B cell (primary cell): Measurements from ENCODE around the gene IL15. TPM values are rescaled to one million over a fixed set of nuclear protein-coding genes. Genes with fewer than 3 reads are reported as not detected.
A peak's percentile ranks its signal among the peaks of the same experiment; 100 is the strongest.
"Not testable (repeated sequence)": the region's sequence is repeated elsewhere in the genome, so short reads cannot be mapped to it uniquely, and the experiment has no call there.

ENCODE experiments used
- ATAC-seq: fragments of 200-7000 bp; cut with Tn5 transposase; one replicate; pipeline ENCODE4 v1.10.0; 2021; ENCODE audit warnings: low read depth, mild to moderate bottlenecking, moderate number of reproducible peaks, moderate library complexity
- CTCF ChIA-PET: fragments of 350-600 bp; sonication (Branson Sonifier 250); formaldehyde crosslinking; loops from one replicate; lab custom pipeline; 2021; ENCODE audit warnings: antibody characterized with exemption, inconsistent platforms; lab: Charles Lee
- POLR2A ChIA-PET: fragments of 350-600 bp; sonication (Branson Sonifier 250); formaldehyde crosslinking; loops from one replicate; lab custom pipeline; 2021; ENCODE audit warnings: antibody characterized with exemption; lab: Charles Lee
- DNase-seq: peaks from one replicate; pipeline ENCODE4 v3.0.0; 2013
- H2AFZ ChIP-seq: 2 replicates; pipeline ENCODE4 v1.6.1; 2012; ENCODE audit warnings: mild to moderate bottlenecking, low read depth, low read length; ENCODE audit not compliant: insufficient read depth, poor library complexity, severe bottlenecking
- H3K27ac ChIP-seq, 2 donors: 1 replicate in 1 of 2; 2 replicates in 1 of 2; pipeline ENCODE4 v1.5.1; 2012 to 2013; ENCODE audit warnings: low read length in 2 of 2, mild to moderate bottlenecking in 2 of 2, moderate library complexity in 1 of 2
- H3K27me3 ChIP-seq, 4 experiments: fragments of 200-600 bp in 1 of 4; sonication (generic) in 1 of 4; replicated peaks in 1 of 4; 1 replicate in 2 of 4; 2 replicates in 2 of 4; pipeline versions ENCODE4 v1.6.1 to v1.7.0; 2013 to 2016; ENCODE audit warnings: low read length in 3 of 4, mild to moderate bottlenecking in 2 of 4, mixed read lengths in 1 of 4, moderate library complexity in 1 of 4; ENCODE audit not compliant: insufficient read depth in 4 of 4, control insufficient read depth in 3 of 4; ENCODE audit errors: control extremely low read depth in 1 of 4
- H3K36me3 ChIP-seq, 2 experiments: replicated peaks in 1 of 2; 1 replicate in 1 of 2; 2 replicates in 1 of 2; pipeline versions ENCODE4 v1.6.1 to v1.7.1; 2013; ENCODE audit warnings: low read length in 1 of 2; ENCODE audit not compliant: insufficient read depth in 2 of 2, control insufficient read depth in 1 of 2; ENCODE audit errors: control extremely low read depth in 1 of 2, extremely low read depth in 1 of 2
- H3K4me1 ChIP-seq, 2 donors: fragments of 200-600 bp in 1 of 2; sonication (generic) in 1 of 2; 1 replicate in 1 of 2; 2 replicates in 1 of 2; pipeline versions ENCODE4 v1.5.1 to v1.6.1; 2013 to 2017; ENCODE audit warnings: low read length in 2 of 2; ENCODE audit not compliant: control insufficient read depth in 2 of 2, insufficient read depth in 2 of 2
- H3K4me2 ChIP-seq: replicated peaks from 2 replicates; pipeline ENCODE3; 2012; ENCODE audit warnings: mild to moderate bottlenecking, low read depth, low read length; ENCODE audit not compliant: poor library complexity, severe bottlenecking
- H3K4me3 ChIP-seq, 5 experiments: fragments of 200-600 bp in 1 of 5; sonication (generic) in 1 of 5; 1 replicate in 3 of 5; 2 replicates in 2 of 5; pipeline versions ENCODE4 v1.5.1 to v1.7.0; 2011 to 2016; ENCODE audit warnings: low read length in 4 of 5, mild to moderate bottlenecking in 4 of 5, low read depth in 2 of 5, control low read depth in 1 of 5, moderate library complexity in 1 of 5; ENCODE audit not compliant: insufficient read depth in 1 of 5; ENCODE audit errors: control extremely low read depth in 1 of 5, extremely low read depth in 1 of 5
- H3K79me2 ChIP-seq: fragments of 200-600 bp; sonication (generic); one replicate; pipeline ENCODE4 v1.6.0; 2016; ENCODE audit warnings: low read length; ENCODE audit not compliant: control insufficient read depth, insufficient read depth
- H3K9ac ChIP-seq: fragments of 200-600 bp; sonication (generic); 2 replicates; pipeline ENCODE4 v1.6.1; 2017; ENCODE audit warnings: mild to moderate bottlenecking, low read length, moderate library complexity
- H3K9me3 ChIP-seq, 3 donors: one replicate each; pipeline versions ENCODE4 v1.6.1 to v1.7.1; 2013; ENCODE audit warnings: low read length in 2 of 3; ENCODE audit not compliant: control insufficient read depth in 2 of 3, insufficient read depth in 1 of 3; ENCODE audit errors: control extremely low read depth in 1 of 3
- H4K20me1 ChIP-seq: 2 replicates; pipeline ENCODE4 v1.6.0; 2012; ENCODE audit warnings: mild to moderate bottlenecking, low read length; ENCODE audit not compliant: insufficient read depth, control insufficient read depth, poor library complexity, severe bottlenecking
- H3K27ac Mint-ChIP-seq: one replicate; pipeline ENCODE4 v1.8.0; 2021; ENCODE audit warnings: mixed read lengths
- H3K27me3 Mint-ChIP-seq: one replicate; pipeline ENCODE4 v1.8.0; 2021; ENCODE audit warnings: mixed read lengths
- H3K4me1 Mint-ChIP-seq: one replicate; pipeline ENCODE4 v1.8.0; 2021; ENCODE audit warnings: mixed read lengths
- H3K4me3 Mint-ChIP-seq: one replicate; pipeline ENCODE4 v1.8.0; 2021; ENCODE audit warnings: mixed read lengths
- H3K9me3 Mint-ChIP-seq: one replicate; pipeline ENCODE4 v1.8.0; 2022; ENCODE audit warnings: mixed read lengths; ENCODE audit not compliant: insufficient read depth
- EZH2 ChIP-seq: IDR thresholded peaks from 2 replicates; pipeline ENCODE4 v1.6.1; 2012; ENCODE audit warnings: borderline replicate concordance, low read depth, mild to moderate bottlenecking, moderate library complexity, low read length; ENCODE audit not compliant: insufficient read depth, poor library complexity, severe bottlenecking
- WGBS: methylation state at CpG from one replicate; pipeline ENCODE4 v1.1.5; 2013; ENCODE audit warnings: missing lambda C conversion rate; ENCODE audit not compliant: insufficient coverage; 5-methylcytosine and 5-hydroxymethylcytosine counted together
- intact Hi-C: fragments of 100-400 bp; cut with micrococcal nuclease; formaldehyde crosslinking; loops from one replicate; pipeline ENCODE4 v1.10.0; 2022
- polyA plus RNA-seq: library from polyadenylated mRNA; depleted of rRNA; stranded (reverse); fragments of >200 nt; gene quantifications from 2 replicates; pipeline ENCODE4 v1.2.3, GENCODE V29; 2012
- total RNA-seq, 2 donors: library from RNA; stranded (reverse); fragments of 120-200 nt in 1 of 2; gene quantifications; 1 replicate in 1 of 2; 2 replicates in 1 of 2; pipeline versions ENCODE4 v1.2.3 to v1.2.4, GENCODE V29; 2013 to 2022
- TF ChIP-seq, protein P1 (sequence below): fragments of 200-600 bp; IDR thresholded peaks from one replicate; pipeline ENCODE4 v1.8.0; 2022; ENCODE audit warnings: antibody characterized with exemption, mild to moderate bottlenecking

Gene IL15
- total and polyA plus RNA-seq, 2 donors (not counting 1 experiment from before 2014, with no cell fraction given) = 6.1 to 11.5 TPM

- Histone ChIP-seq H3K4me3 (no peak overlapping the region), H3K9me3 (peaks cover 1 to 4% (median 3%) of the 10 kb centered on the region in 3 donors), H3K27ac (no peak overlapping the region), H3K4me1 (no peaks in the 10 kb centered on the region), H3K27me3 (no peaks in the 10 kb centered on the region), H3K79me2 (no peaks in the 10 kb centered on the region), H2AFZ (no peak overlapping the region), H3K4me2 (no peak overlapping the region), H3K36me3 (no peaks in the 10 kb centered on the region), H3K9ac (no peak overlapping the region), H4K20me1 (no peaks in the 10 kb centered on the region)
- CTCF ChIA-PET = no interaction called here
- TF ChIP-seq, protein P1, sequence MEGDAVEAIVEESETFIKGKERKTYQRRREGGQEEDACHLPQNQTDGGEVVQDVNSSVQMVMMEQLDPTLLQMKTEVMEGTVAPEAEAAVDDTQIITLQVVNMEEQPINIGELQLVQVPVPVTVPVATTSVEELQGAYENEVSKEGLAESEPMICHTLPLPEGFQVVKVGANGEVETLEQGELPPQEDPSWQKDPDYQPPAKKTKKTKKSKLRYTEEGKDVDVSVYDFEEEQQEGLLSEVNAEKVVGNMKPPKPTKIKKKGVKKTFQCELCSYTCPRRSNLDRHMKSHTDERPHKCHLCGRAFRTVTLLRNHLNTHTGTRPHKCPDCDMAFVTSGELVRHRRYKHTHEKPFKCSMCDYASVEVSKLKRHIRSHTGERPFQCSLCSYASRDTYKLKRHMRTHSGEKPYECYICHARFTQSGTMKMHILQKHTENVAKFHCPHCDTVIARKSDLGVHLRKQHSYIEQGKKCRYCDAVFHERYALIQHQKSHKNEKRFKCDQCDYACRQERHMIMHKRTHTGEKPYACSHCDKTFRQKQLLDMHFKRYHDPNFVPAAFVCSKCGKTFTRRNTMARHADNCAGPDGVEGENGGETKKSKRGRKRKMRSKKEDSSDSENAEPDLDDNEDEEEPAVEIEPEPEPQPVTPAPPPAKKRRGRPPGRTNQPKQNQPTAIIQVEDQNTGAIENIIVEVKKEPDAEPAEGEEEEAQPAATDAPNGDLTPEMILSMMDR = no peak
- no peak for TF ChIP-seq EZH2
- Mint-ChIP-seq H3K4me3 (no peak overlapping the region), H3K27ac (no peak overlapping the region), H3K9me3 (no peaks in the 10 kb centered on the region), H3K4me1 (no peaks in the 10 kb centered on the region), H3K27me3 (no peaks in the 10 kb centered on the region)
- POLR2A ChIA-PET = no interaction called here
- no peak for ATAC-seq
- intact Hi-C loops = no loop called here
- DNase-seq = no peak
Measured at GRCh38 chr4:141595531-141595930, 40.9 kb upstream of the IL15 start.

DNA sequence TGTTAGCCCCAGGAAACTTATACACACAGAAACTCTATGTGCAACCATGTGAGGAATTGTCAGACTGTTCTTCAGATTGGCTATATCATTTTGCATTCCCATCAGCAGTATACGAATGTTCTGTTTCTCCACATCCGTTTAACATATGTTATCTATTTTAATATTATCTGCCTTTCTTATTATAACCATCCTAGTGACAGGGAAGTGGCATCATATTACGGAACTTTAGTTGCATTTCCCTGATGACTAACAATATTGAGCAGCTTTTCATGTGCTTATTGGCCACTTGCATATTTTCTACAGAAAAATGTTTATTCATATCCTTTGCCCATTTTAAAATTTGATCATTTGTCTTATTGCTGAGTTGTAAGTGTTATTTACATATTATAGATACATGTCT is 36.5 kb upstream of the IL15 start:
- Histone ChIP-seq H3K79me2 (no peaks in the 10 kb centered on the region), H4K20me1 (no peaks in the 10 kb centered on the region), H2AFZ (no peak overlapping the region), H3K27ac (no peak overlapping the region), H3K4me1 (no peaks in the 10 kb centered on the region), H3K4me3 (no peak overlapping the region), H3K27me3 (no peaks in the 10 kb centered on the region), H3K9ac (no peak overlapping the region), H3K36me3 (no peaks in the 10 kb centered on the region), H3K9me3 (no peaks in the 10 kb centered on the region), H3K4me2 (no peak overlapping the region)
- WGBS = no CpG with 5 or more reads among the region's 3 CpGs
- Mint-ChIP-seq H3K27me3 (peaks cover 3% of the 10 kb centered on the region), H3K9me3 (no peaks in the 10 kb centered on the region), H3K4me1 (peaks cover 3% of the 10 kb centered on the region), H3K27ac (no peak overlapping the region), H3K4me3 (no peak overlapping the region)
- ChIA-PET CTCF (no interaction called here), POLR2A (no interaction called here)
- intact Hi-C loops = no loop called here
- DNase-seq = no peak
- ATAC-seq = no peak
- TF ChIP-seq, protein P1 = no peak
- TF ChIP-seq EZH2 = no peak

GRCh38 chr4:141604683-141605082 is 31.7 kb upstream of the IL15 start:
- H3K27ac Mint-ChIP-seq, H3K27me3 Mint-ChIP-seq, H3K27ac ChIP-seq, H3K4me3 ChIP-seq, H4K20me1 ChIP-seq, H3K9ac ChIP-seq, H3K36me3 ChIP-seq, DNase-seq, H3K27me3 ChIP-seq, H3K4me1 ChIP-seq, H3K4me3 Mint-ChIP-seq, H3K79me2 ChIP-seq, H3K4me1 Mint-ChIP-seq, CTCF ChIA-PET, H3K9me3 ChIP-seq, H3K9me3 Mint-ChIP-seq, ATAC-seq, POLR2A ChIA-PET, intact Hi-C loops: not testable (repeated sequence)
- Histone ChIP-seq H2AFZ (peak overlapping the region; percentile 66), H3K4me2 (peak overlapping the region; percentile 22)
- 3% methylated on average over 10 of the region's 11 CpGs for WGBS
